HepG2 (cell line): ENCODE measurements around the gene RAP2C. TPM values are rescaled to one million over a fixed set of nuclear protein-coding genes. Genes with fewer than 3 reads are reported as not detected.

Source experiments
- FOXA1 ChIP-seq, 2 experiments: fragments of 450-650 bp in 1 of 2; sonication (generic) in 1 of 2; formaldehyde crosslinking in 1 of 2; IDR thresholded peaks; 2 replicates each; pipeline versions ENCODE4 v1.4.0 to v1.6.1; 2016 to 2020; ENCODE audit warnings: missing genetic modification reagents in 1 of 2
- HOXA3 ChIP-seq: sonication (generic); formaldehyde crosslinking; IDR thresholded peaks from 2 replicates; pipeline ENCODE4 v1.5.0; 2020; ENCODE audit warnings: missing genetic modification reagents
- NCOA1 ChIP-seq: sonication (generic); formaldehyde crosslinking; IDR thresholded peaks from 2 replicates; pipeline ENCODE4 v1.9.0; 2021; ENCODE audit warnings: missing genetic modification reagents
- NCOA2 ChIP-seq: sonication (generic); formaldehyde crosslinking; IDR thresholded peaks from 2 replicates; pipeline ENCODE4 v1.8.0; 2022; ENCODE audit warnings: inconsistent platforms
- NFE2L1 ChIP-seq: sonication (generic); formaldehyde crosslinking; IDR thresholded peaks from 2 replicates; pipeline ENCODE4 v1.4.0; 2020; ENCODE audit warnings: missing genetic modification reagents, mild to moderate bottlenecking, borderline replicate concordance
- NR3C1 ChIP-seq: sonication (generic); formaldehyde crosslinking; IDR thresholded peaks from 2 replicates; pipeline ENCODE4 v1.4.0; 2020; ENCODE audit warnings: missing genetic modification reagents
- PITX1 ChIP-seq: sonication (generic); formaldehyde crosslinking; IDR thresholded peaks from 2 replicates; pipeline ENCODE4 v1.5.1; 2020; ENCODE audit warnings: mild to moderate bottlenecking, missing genetic modification reagents
- RFXAP ChIP-seq: sonication (generic); formaldehyde crosslinking; IDR thresholded peaks from 2 replicates; pipeline ENCODE4 v1.4.0; 2020; ENCODE audit warnings: missing genetic modification reagents, borderline replicate concordance
- SP1 ChIP-seq, 2 experiments: fragments of 450-650 bp in 1 of 2; sonication (generic) in 1 of 2; formaldehyde crosslinking in 1 of 2; IDR thresholded peaks; 2 replicates each; pipeline versions ENCODE4 v1.4.0 to v1.6.1; 2016 to 2020; ENCODE audit warnings: missing genetic modification reagents in 1 of 2
- SP5 ChIP-seq: IDR thresholded peaks from 2 replicates; pipeline ENCODE4 v1.6.1; 2016; ENCODE audit warnings: low read depth, borderline replicate concordance
- TARDBP ChIP-seq: sonication (generic); formaldehyde crosslinking; IDR thresholded peaks from 2 replicates; pipeline ENCODE4 v1.8.0; 2022; ENCODE audit warnings: mild to moderate bottlenecking, missing genetic modification reagents
- TCF12 ChIP-seq, 2 experiments: fragments of 450-650 bp in 1 of 2; sonication (generic) in 1 of 2; formaldehyde crosslinking in 1 of 2; IDR thresholded peaks; 2 replicates each; pipeline versions ENCODE4 v1.6.1 to v1.8.0; 2017 to 2022; ENCODE audit warnings: antibody characterized with exemption in 1 of 2, mild to moderate bottlenecking in 1 of 2, missing genetic modification reagents in 1 of 2, moderate library complexity in 1 of 2
- THYN1 ChIP-seq: sonication (generic); formaldehyde crosslinking; IDR thresholded peaks from 2 replicates; pipeline ENCODE4 v1.8.1; 2023; ENCODE audit warnings: low read depth, mild to moderate bottlenecking, moderate library complexity, missing genetic modification reagents, borderline replicate concordance
- YEATS2 ChIP-seq: sonication (generic); formaldehyde crosslinking; IDR thresholded peaks from 2 replicates; pipeline ENCODE4 v1.4.0; 2020; ENCODE audit warnings: missing genetic modification reagents, borderline replicate concordance
- ZFYVE20 ChIP-seq: sonication (generic); formaldehyde crosslinking; IDR thresholded peaks from 2 replicates; pipeline ENCODE4 v1.8.0; 2023; ENCODE audit warnings: low read depth, mild to moderate bottlenecking, moderate library complexity, missing genetic modification reagents, borderline replicate concordance
- ZKSCAN8 ChIP-seq: IDR thresholded peaks from 2 replicates; pipeline ENCODE4 v1.6.1; 2016; ENCODE audit warnings: borderline replicate concordance, missing genetic modification reagents, missing compliant biosample characterization
- ZNF512B ChIP-seq: sonication (generic); formaldehyde crosslinking; IDR thresholded peaks from 2 replicates; pipeline ENCODE4 v1.5.1; 2020; ENCODE audit warnings: missing genetic modification reagents, mild to moderate bottlenecking, borderline replicate concordance
- ZNF878 ChIP-seq: sonication (generic); formaldehyde crosslinking; IDR thresholded peaks from 2 replicates; pipeline ENCODE4 v1.8.1; 2023; ENCODE audit warnings: mild to moderate bottlenecking, missing genetic modification reagents, moderate library complexity
- ZSCAN12 ChIP-seq: sonication (generic); formaldehyde crosslinking; IDR thresholded peaks from 2 replicates; pipeline ENCODE4 v1.9.0; 2021; ENCODE audit warnings: mild to moderate bottlenecking, missing genetic modification reagents
- ZSCAN20 ChIP-seq: sonication (generic); formaldehyde crosslinking; IDR thresholded peaks from 2 replicates; pipeline ENCODE4 v1.4.0; 2020; ENCODE audit warnings: missing genetic modification reagents, mild to moderate bottlenecking, borderline replicate concordance
- polyA plus RNA-seq, 8 experiments: library from polyadenylated mRNA; depleted of rRNA in 3 of 8; stranded (reverse) in 7 of 8; unstranded in 1 of 8; fragments of >200 nt; fragmentation: Illumina TruSeq in 4 of 8; extraction: Trizol in 4 of 8; gene quantifications; 2 replicates each; pipeline versions ENCODE4 v1.2.1 to v1.2.3, GENCODE V29; 2011 to 2016; ENCODE audit warnings: low read depth in 4 of 8, missing spikeins in 1 of 8, mixed read lengths in 1 of 8; ENCODE audit not compliant: insufficient read depth in 1 of 8
- total RNA-seq, 5 experiments: library from RNA; depleted of rRNA; stranded (reverse); fragments of >200 nt; fragmentation: Illumina TruSeq; extraction: Trizol; gene quantifications; 2 replicates each; pipeline ENCODE4 v1.2.3, GENCODE V29; 2016; ENCODE audit warnings: low read depth in 1 of 5
- TF ChIP-seq, protein P1 (sequence below): sonication (generic); formaldehyde crosslinking; IDR thresholded peaks from 2 replicates; pipeline ENCODE4 v1.9.0; 2021; ENCODE audit warnings: missing genetic modification reagents, borderline replicate concordance
- TF ChIP-seq, protein P2 (sequence below): sonication (generic); formaldehyde crosslinking; IDR thresholded peaks from 2 replicates; pipeline ENCODE4 v1.5.1; 2020; ENCODE audit warnings: mild to moderate bottlenecking, missing genetic modification reagents, borderline replicate concordance
- TF ChIP-seq, protein P3 (sequence below): IDR thresholded peaks from 2 replicates; pipeline ENCODE4 v1.6.1; 2012; ENCODE audit warnings: inconsistent platforms

The RAP2C gene
- total and polyA plus RNA-seq, 2 of the 13 experiments (the other 11 are each of a cell fraction or from before 2014, with no cell fraction given), result 8.0 to 28.5 TPM

GRCh38 chrX:132218100-132218812 is 991 bp downstream of the RAP2C start (continued):
- TF ChIP-seq THYN1 (CRISPR knock-in tag) (no peak), NFE2L1 (CRISPR knock-in tag) (no peak), RFXAP (CRISPR knock-in tag) (no peak), SP1 (IDR thresholded peaks at IDR 0.05) (no peak), SP1 (CRISPR knock-in tag; IDR thresholded peaks at IDR 0.05) (peak; percentile 58; the same call in 1 of the 2 replicates), ZNF878 (CRISPR knock-in tag) (no peak), TARDBP (CRISPR knock-in tag) (0 out of 2 replicates have a peak, but pooled peaks have one; percentile 44), HOXA3 (0 out of 2 replicates have a peak, but pooled peaks have one; percentile 17), NCOA2 (CRISPR knock-in tag) (no peak), NCOA1 (no peak), ZNF512B (CRISPR knock-in tag) (no peak), ZSCAN12 (no peak), ZFYVE20 (CRISPR knock-in tag) (no peak), YEATS2 (CRISPR knock-in tag) (0 out of 2 replicates have a peak, but pooled peaks have one; percentile 43), SP5 (CRISPR knock-in tag) (peak; percentile 40; the same call in 1 of the 2 replicates), TCF12 (IDR thresholded peaks at IDR 0.05) (no peak), TCF12 (CRISPR knock-in tag; IDR thresholded peaks at IDR 0.05) (no peak), PITX1 (CRISPR knock-in tag) (no peak), ZSCAN20 (CRISPR knock-in tag) (no peak), FOXA1 (IDR thresholded peaks at IDR 0.05) (no peak), FOXA1 (CRISPR knock-in tag; IDR thresholded peaks at IDR 0.05) (no peak), NR3C1 (no peak), ZKSCAN8 (no peak)
- TF ChIP-seq, protein P1, sequence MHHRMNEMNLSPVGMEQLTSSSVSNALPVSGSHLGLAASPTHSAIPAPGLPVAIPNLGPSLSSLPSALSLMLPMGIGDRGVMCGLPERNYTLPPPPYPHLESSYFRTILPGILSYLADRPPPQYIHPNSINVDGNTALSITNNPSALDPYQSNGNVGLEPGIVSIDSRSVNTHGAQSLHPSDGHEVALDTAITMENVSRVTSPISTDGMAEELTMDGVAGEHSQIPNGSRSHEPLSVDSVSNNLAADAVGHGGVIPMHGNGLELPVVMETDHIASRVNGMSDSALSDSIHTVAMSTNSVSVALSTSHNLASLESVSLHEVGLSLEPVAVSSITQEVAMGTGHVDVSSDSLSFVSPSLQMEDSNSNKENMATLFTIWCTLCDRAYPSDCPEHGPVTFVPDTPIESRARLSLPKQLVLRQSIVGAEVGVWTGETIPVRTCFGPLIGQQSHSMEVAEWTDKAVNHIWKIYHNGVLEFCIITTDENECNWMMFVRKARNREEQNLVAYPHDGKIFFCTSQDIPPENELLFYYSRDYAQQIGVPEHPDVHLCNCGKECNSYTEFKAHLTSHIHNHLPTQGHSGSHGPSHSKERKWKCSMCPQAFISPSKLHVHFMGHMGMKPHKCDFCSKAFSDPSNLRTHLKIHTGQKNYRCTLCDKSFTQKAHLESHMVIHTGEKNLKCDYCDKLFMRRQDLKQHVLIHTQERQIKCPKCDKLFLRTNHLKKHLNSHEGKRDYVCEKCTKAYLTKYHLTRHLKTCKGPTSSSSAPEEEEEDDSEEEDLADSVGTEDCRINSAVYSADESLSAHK (CRISPR knock-in tag), result no peak
- TF ChIP-seq, protein P2, sequence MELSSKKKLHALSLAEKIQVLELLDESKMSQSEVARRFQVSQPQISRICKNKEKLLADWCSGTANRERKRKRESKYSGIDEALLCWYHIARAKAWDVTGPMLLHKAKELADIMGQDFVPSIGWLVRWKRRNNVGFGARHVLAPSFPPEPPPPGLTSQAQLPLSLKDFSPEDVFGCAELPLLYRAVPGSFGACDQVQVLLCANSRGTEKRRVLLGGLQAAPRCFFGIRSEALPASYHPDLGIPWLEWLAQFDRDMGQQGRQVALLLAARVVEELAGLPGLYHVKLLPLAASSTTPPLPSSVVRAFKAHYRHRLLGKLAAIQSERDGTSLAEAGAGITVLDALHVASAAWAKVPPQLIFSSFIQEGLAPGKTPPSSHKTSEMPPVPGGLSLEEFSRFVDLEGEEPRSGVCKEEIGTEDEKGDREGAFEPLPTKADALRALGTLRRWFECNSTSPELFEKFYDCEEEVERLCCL (CRISPR knock-in tag), result no peak
- TF ChIP-seq, protein P3, sequence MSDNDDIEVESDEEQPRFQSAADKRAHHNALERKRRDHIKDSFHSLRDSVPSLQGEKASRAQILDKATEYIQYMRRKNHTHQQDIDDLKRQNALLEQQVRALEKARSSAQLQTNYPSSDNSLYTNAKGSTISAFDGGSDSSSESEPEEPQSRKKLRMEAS, result no peak; the same call in 1 of the 2 replicates
